Dendritic cell treated with granulocyte-macrophage colony-stimulating factor and Interleukin-4, amounts not matched to agents 40 ng/mL and 50 ng/mL, for 4 days (primary cell): ENCODE results near the gene PIM1.
A peak's percentile ranks its signal among the peaks of the same experiment; 100 is the strongest.

ENCODE experiments used
- H3K27ac Mint-ChIP-seq: one replicate; pipeline ENCODE4 v1.8.0; 2022; ENCODE audit warnings: mild to moderate bottlenecking, mixed read lengths
- H3K27me3 Mint-ChIP-seq: one replicate; pipeline ENCODE4 v1.8.0; 2022; ENCODE audit warnings: mild to moderate bottlenecking, mixed read lengths
- H3K36me3 Mint-ChIP-seq: one replicate; pipeline ENCODE4 v1.8.0; 2022; ENCODE audit warnings: low read depth, mixed read lengths
- H3K4me1 Mint-ChIP-seq: one replicate; pipeline ENCODE4 v1.8.0; 2022; ENCODE audit warnings: low read depth, mixed read lengths
- H3K4me3 Mint-ChIP-seq: one replicate; pipeline ENCODE4 v1.8.0; 2022; ENCODE audit warnings: mild to moderate bottlenecking, moderate library complexity, mixed read lengths
- H3K9me3 Mint-ChIP-seq: one replicate; pipeline ENCODE4 v1.8.0; 2022; ENCODE audit warnings: mixed read lengths
- intact Hi-C: fragments of 100-400 bp; cut with micrococcal nuclease; formaldehyde crosslinking; loops from one replicate; pipeline ENCODE4 v1.15.0; 2022

PIM1 gene

DNA sequence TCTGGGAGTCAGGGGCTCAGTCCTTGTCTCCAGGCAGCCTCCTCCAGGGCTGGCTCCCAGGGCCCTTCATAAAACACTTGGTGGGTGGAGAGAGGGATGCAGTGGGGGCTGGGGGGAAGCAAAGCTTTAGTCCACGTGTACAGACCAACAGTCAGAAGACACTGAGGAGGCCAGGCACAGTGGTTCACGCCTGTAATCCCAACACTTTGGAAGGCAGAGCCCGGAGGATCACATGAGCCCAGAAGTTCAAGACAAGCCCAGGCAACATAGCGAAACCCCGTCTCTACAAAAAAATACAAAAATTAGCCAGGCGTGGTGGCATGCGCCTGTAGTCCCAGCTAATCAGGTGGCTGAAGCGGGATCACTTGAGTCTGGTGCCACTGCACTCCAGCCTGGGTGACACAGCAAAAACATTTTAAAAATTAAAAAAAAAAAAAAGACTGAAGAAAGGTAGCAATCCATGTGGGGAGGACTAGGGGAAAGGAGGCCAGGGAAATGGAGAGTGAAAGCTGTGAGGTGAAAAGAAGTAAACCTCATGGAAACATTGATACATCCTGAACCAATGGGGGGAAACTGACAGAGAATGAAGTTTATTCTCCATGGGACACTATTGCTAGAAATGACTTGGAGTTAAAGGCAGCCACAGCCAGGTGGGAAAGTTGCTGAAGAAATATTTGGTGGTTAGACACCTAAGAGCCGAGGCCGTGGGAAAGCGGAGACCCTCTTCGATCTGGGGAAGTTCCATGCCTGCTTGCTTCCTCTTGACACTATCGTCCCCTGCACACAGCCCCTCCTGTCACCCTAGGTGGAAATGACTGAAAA is 35.4 kb downstream of the PIM1 start:
- intact Hi-C loops, result no loop called here
- peaks cover 18% of the 10 kb centered on the region for H3K27me3 Mint-ChIP-seq
- H3K4me3 Mint-ChIP-seq, result no peak overlapping the region
- H3K27ac Mint-ChIP-seq, result peak overlapping the region; percentile 42
- peaks cover 62% of the 10 kb centered on the region for H3K4me1 Mint-ChIP-seq
- no peaks in the 10 kb centered on the region for H3K9me3 Mint-ChIP-seq
- H3K36me3 Mint-ChIP-seq, result no peaks in the 10 kb centered on the region

DNA sequence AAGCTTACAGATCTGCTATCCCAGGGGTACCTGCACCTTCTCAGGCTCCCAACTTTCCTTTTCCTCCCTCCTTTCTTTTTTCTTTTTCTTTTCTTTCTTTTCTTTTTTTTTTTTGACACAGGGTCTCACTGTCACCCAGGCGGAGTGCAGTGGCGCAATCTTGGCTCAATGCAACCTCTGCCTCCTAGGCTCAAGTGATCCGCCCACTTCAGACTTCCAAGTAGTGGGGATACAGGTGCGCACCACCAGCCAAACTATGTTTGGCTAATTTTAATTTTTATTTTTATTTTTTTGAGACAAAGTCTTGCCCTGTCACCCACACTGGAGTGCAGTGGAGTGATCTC is 36.0 kb downstream of the PIM1 start:
- H3K27me3 Mint-ChIP-seq, result peaks cover 17% of the 10 kb centered on the region
- H3K27ac Mint-ChIP-seq, result peak overlapping the region; percentile 42
- intact Hi-C loops, result no loop called here
- no peak overlapping the region for H3K4me3 Mint-ChIP-seq
- no peaks in the 10 kb centered on the region for H3K36me3 Mint-ChIP-seq
- H3K9me3 Mint-ChIP-seq, result no peaks in the 10 kb centered on the region
- H3K4me1 Mint-ChIP-seq, result peaks cover 64% of the 10 kb centered on the region

- Mint-ChIP-seq H3K9me3 (no peaks in the 10 kb centered on the region), H3K4me1 (peaks cover 61% of the 10 kb centered on the region), H3K27me3 (peaks cover 16% of the 10 kb centered on the region), H3K27ac (no peak overlapping the region), H3K4me3 (no peak overlapping the region), H3K36me3 (no peaks in the 10 kb centered on the region)
- intact Hi-C loops, result no loop called here
These were observed 36.7 kb downstream of the PIM1 start for GRCh38 chr6:37206622-37207021.

DNA sequence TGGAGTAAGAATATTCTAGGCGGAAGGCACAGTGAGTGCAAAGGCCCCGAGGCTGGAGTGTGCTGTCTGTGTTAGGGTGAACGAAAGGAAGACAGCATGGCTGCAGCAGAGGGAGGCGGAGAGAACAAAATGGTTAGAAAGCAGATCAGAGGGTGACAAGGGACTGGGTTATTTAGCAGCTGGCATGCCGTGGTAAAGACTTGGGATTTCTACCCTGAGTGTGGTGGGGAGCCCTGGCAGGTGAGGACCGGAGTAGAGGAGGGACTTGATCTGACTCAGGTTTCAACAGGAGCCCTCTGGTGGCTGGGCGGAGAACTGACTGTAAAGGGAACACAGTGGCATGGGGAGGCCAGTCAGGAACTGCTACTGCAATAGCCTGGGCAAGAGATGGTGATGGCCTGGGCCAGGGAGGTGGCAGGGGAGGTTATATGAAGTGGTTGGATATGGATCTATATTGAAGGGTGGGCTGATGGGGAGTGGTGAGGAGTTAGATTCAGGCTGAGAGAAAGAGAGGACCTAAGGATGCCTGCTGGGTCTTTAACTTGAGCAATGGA is 38.0 kb downstream of the PIM1 start:
- Mint-ChIP-seq H3K4me1 (peaks cover 67% of the 10 kb centered on the region), H3K27me3 (peaks cover 10% of the 10 kb centered on the region), H3K36me3 (no peaks in the 10 kb centered on the region), H3K9me3 (no peaks in the 10 kb centered on the region), H3K4me3 (no peak overlapping the region), H3K27ac (peak overlapping the region; percentile 3)
- intact Hi-C loops, result loop anchor here (2.0 kb wide), 1 partner anchor 157 kb away; no protein-coding TSS in a partner anchor

DNA sequence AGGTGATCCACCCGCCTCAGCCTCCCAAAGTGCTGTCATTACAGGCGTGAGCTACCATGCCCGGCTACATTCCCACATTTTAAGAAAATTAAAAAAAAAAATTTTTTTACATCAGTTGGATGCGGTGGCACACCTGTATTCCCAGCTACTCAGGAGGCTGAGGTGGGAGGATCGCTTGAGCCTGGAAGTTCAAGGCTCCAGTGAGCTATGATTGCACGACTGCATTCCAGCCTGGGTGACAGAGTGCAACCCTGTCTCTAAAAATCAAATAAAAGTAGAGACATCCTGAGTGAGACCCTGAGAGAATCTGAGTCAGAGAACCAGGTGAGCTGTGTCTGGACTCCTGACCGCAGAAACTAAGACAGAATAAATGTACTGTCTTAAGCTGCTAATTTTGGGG is 38.8 kb downstream of the PIM1 start:
- intact Hi-C loops, result loop anchor here (2.0 kb wide), 1 partner anchor 158 kb away; no protein-coding TSS in a partner anchor
- Mint-ChIP-seq H3K4me1 (peaks cover 66% of the 10 kb centered on the region), H3K36me3 (no peaks in the 10 kb centered on the region), H3K27ac (no peak overlapping the region), H3K9me3 (no peaks in the 10 kb centered on the region), H3K27me3 (peaks cover 10% of the 10 kb centered on the region), H3K4me3 (no peak overlapping the region)

- peaks cover 10% of the 10 kb centered on the region for H3K27me3 Mint-ChIP-seq
- H3K27ac Mint-ChIP-seq, result peak overlapping the region; percentile 10
- no peaks in the 10 kb centered on the region for H3K36me3 Mint-ChIP-seq
- no peak overlapping the region for H3K4me3 Mint-ChIP-seq
- peaks cover 60% of the 10 kb centered on the region for H3K4me1 Mint-ChIP-seq
- intact Hi-C loops, result loop anchor here (1.0 to 2.0 kb wide), 5 partner anchors 37 to 443 kb away; partner anchors contain the start of gene C6orf89
- H3K9me3 Mint-ChIP-seq, result no peaks in the 10 kb centered on the region
These were observed 39.7 kb downstream of the PIM1 start for GRCh38 chr6:37209461-37210205.

DNA sequence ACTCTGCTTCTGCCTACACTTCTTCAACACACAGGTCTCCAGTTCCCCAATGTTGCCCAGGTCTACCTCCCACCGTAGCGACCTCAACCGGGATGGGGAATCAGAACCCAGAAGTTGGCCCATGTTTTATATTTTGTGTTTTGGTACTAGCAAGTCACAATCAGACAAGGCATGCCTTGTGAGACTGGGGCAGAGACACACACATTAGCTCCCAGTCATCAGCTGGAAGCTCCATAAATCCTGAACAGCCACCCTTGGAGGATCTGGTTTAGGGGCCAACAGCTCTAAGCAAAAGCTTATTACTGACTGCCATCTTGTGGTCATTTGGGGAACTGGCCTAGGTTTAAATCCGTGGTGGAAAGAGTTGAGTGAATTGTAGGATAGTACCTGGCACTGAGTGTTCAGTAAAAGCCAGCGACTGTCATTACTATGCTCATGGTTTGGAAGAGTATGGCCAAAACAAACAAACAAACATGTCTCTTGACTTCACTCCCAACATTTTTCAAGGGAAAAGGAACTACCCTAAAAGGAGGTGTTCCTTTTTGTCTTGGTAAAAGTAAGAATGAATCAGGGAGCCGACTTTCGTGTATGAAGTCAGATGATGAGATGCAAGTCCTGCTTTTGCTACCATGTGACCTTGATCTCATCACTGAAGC is 40.5 kb downstream of the PIM1 start:
- H3K4me1 Mint-ChIP-seq, result peaks cover 59% of the 10 kb centered on the region

GRCh38 chr6:37212268-37212667 is 42.3 kb downstream of the PIM1 start:
- Mint-ChIP-seq H3K9me3 (no peaks in the 10 kb centered on the region), H3K27ac (peak overlapping the region; percentile 53), H3K4me3 (no peak overlapping the region), H3K4me1 (peaks cover 42% of the 10 kb centered on the region), H3K27me3 (peaks cover 3% of the 10 kb centered on the region), H3K36me3 (no peaks in the 10 kb centered on the region)
- intact Hi-C loops, result no loop called here

More for the DNA sequence above, 40.5 kb downstream of the PIM1 start:
- H3K9me3 Mint-ChIP-seq, result no peaks in the 10 kb centered on the region
- H3K27me3 Mint-ChIP-seq, result peaks cover 10% of the 10 kb centered on the region
- intact Hi-C loops, result loop anchor here (1.0 to 2.0 kb wide), 4 partner anchors 38 to 444 kb away; partner anchors contain the start of gene C6orf89
- H3K27ac Mint-ChIP-seq, result no peak overlapping the region
- H3K36me3 Mint-ChIP-seq, result no peaks in the 10 kb centered on the region
- no peak overlapping the region for H3K4me3 Mint-ChIP-seq

DNA sequence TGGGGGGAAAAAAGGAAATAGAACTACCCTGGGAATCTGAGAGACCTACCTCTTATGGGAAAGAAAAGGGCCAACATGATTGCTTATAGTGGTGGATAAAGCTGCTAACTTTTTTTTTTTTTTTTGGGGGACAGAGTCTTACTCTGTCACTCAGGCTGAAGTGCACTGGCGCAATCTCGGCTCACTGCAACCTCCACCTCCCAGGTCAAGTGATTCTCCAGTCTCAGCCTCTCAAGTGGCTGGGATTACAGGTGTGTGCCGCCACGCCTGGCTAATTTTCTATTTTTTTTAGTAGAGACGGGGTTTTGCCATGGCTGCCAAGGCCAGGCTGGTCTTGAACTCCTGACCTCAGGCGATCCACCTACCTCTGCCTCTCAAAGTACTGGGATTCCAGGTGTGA is 48.1 kb downstream of the PIM1 start:
- Mint-ChIP-seq H3K36me3 (no peaks in the 10 kb centered on the region), H3K9me3 (no peaks in the 10 kb centered on the region), H3K27me3 (peaks cover 3% of the 10 kb centered on the region), H3K4me1 (peaks cover 45% of the 10 kb centered on the region), H3K4me3 (no peak overlapping the region), H3K27ac (no peak overlapping the region)
- intact Hi-C loops, result no loop called here

DNA sequence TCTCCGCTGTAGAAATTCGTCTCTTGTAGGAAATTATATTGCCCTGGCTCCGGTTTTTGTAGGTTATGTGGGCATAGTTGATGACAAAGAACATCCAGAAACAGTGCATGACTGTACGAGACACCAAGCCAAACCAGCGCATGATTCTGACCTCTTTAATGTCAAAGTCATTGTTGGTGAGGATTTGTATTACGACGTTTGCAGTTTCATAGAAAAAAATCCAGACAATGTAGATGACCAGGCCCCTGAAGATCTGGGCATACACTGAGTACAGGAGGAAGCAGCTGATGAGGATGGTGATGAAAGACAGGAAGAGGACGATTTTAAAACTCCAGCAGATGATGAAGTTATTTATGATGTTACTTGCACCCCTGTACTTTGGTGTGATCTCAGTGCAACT is 48.6 kb downstream of the PIM1 start:
- Mint-ChIP-seq H3K4me1 (peaks cover 46% of the 10 kb centered on the region), H3K36me3 (no peaks in the 10 kb centered on the region), H3K27ac (no peak overlapping the region), H3K27me3 (peaks cover 3% of the 10 kb centered on the region), H3K9me3 (no peaks in the 10 kb centered on the region), H3K4me3 (no peak overlapping the region)
- intact Hi-C loops, result no loop called here

- intact Hi-C loops, result no loop called here
- Mint-ChIP-seq H3K27ac (no peak overlapping the region), H3K4me3 (peak overlapping the region; percentile 67)
These were observed 51.7 kb downstream of the PIM1 start for GRCh38 chr6:37221585-37222124.

DNA sequence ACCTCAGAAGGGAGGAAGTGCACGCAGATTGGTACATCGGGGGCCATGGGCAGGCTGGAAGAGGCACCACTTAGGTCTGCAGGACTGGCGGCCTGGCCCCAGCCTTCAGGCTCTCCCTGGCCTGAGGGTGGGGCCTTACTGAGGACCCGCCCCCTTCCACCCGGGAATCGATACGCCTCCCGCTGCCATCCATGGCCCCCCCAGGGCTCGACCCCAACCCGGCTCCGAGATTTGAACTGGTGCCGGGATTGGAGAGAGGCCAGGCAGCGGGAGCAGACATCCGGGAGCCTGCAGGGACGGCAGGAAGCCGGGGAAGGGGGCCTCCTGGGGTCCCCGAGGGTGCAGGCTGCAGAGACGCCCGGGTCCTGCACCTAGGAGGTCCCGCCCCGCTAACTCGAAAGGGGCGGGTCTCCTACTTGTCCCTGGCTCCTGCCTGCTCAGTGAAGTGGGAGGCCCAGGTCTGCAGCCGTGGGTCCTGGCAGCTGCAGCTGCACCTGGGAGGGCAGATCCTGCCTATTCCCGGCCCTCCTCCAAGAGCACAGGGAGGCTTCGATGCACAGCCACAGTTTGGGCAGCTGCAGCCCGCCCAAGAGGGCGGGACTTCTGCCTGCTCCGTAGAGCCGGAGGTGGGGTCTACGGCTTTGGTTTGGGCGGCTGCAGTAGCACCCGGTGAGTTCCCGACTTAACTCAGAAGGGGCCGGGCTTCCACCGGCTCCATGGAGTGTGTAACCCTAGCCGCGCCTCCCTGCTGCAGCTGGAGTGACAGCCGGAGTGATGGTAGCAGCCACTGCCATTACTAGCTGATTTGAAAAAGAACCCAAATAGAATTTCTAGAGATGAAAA is 52.4 kb downstream of the PIM1 start:
- peaks cover 3% of the 10 kb centered on the region for H3K27me3 Mint-ChIP-seq
- H3K27ac Mint-ChIP-seq, result peak overlapping the region; percentile 6
- peak overlapping the region; percentile 67 for H3K4me3 Mint-ChIP-seq
- H3K36me3 Mint-ChIP-seq, result no peaks in the 10 kb centered on the region
- H3K9me3 Mint-ChIP-seq, result no peaks in the 10 kb centered on the region
- intact Hi-C loops, result no loop called here
- peaks cover 41% of the 10 kb centered on the region for H3K4me1 Mint-ChIP-seq

More at GRCh38 chr6:37221585-37222124, 51.7 kb downstream of the PIM1 start:
- Mint-ChIP-seq H3K36me3 (no peaks in the 10 kb centered on the region), H3K27me3 (peaks cover 3% of the 10 kb centered on the region), H3K4me1 (peaks cover 41% of the 10 kb centered on the region), H3K9me3 (no peaks in the 10 kb centered on the region)

GRCh38 chr6:37222992-37223391 is 53.0 kb downstream of the PIM1 start:
- peaks cover 41% of the 10 kb centered on the region for H3K4me1 Mint-ChIP-seq
- no peaks in the 10 kb centered on the region for H3K9me3 Mint-ChIP-seq
- H3K36me3 Mint-ChIP-seq, result no peaks in the 10 kb centered on the region
- H3K27ac Mint-ChIP-seq, result peak overlapping the region; percentile 6
- intact Hi-C loops, result no loop called here
- peaks cover 3% of the 10 kb centered on the region for H3K27me3 Mint-ChIP-seq
- peak overlapping the region; percentile 67 for H3K4me3 Mint-ChIP-seq
